GM06990 (cell line): ENCODE data around the gene CEP95.

Source experiments
- DNase-seq: peaks from one replicate; pipeline ENCODE4 v3.0.0-alpha.2; 2011; ENCODE audit not compliant: insufficient read length; ENCODE audit errors: extremely low read depth
- H3K27me3 ChIP-seq: replicated peaks from 2 replicates; pipeline ENCODE4 v1.6.0; 2011; ENCODE audit warnings: low read length; ENCODE audit not compliant: control insufficient read depth, insufficient read depth
- H3K36me3 ChIP-seq: 2 replicates; pipeline ENCODE4 v1.5.1; 2011; ENCODE audit warnings: low read length; ENCODE audit not compliant: control insufficient read depth, insufficient read depth
- H3K4me3 ChIP-seq: replicated peaks from 2 replicates; pipeline ENCODE4 v1.5.1; 2011; ENCODE audit warnings: low read depth, mild to moderate bottlenecking, control low read depth, low read length
- CTCF ChIP-seq: IDR thresholded peaks from 2 replicates; pipeline ENCODE4 v1.5.1; 2011; ENCODE audit warnings: low read length, control low read depth, mild to moderate bottlenecking, inconsistent platforms; ENCODE audit not compliant: insufficient read depth, poor library complexity, severe bottlenecking

Gene CEP95

DNA sequence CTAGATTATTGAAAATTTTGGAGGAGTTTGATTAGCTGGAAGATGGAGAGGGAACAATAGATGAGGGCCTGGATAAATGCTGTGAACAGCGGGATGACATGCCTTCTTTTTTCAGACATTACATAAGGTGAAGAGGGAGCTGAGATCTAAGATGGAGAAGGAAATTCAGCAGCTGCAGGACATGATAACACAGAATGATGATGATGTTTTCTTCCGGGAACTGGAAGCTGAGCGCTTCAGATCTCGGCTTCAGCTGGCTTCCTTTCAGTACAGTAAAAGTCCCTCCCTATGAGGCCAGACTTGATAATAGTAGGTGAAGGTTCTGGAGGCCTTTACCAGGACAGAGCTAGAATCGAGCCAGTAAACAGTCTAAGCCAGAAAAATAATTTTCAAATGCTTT lies 30.7 kb downstream of the CEP95 start:
- DNase-seq = no peak
- Histone ChIP-seq H3K27me3 (no peaks in the 10 kb centered on the region), H3K36me3 (peaks cover 21% of the 10 kb centered on the region), H3K4me3 (no peak overlapping the region)
- no peak for TF ChIP-seq CTCF

DNA sequence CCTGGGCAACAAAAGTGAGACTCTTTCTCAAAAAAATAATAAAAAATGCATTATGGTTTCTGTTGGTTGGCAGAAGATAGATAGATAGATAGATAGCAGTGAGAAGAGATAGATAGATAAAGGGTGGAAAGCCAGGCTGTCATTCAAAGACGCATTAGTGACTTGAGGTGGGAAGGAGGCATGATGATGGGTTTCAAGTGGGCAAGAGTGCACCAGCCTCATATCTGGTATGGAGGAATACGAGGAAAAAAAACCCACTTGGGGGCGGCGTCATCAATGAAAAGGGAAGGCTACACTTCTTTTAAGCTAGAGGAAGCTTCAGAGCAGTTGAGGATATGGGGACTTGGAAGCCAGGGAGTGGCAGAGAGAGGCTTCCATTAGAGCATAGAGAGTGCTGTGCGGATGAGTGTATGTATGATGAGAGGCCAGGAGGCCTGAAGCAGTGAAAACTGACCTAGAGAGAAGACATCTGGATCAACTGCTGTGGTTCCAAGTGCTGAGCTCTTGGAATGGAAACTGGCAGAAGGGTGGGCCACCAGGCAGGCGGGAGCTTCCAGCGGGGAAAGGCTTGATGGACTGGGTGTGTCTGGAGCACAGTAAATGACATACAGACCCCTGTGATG lies 31.8 kb downstream of the CEP95 start:
- peaks cover 21% of the 10 kb centered on the region for H3K36me3 ChIP-seq
- no peak for TF ChIP-seq CTCF
- DNase-seq = no peak

GRCh38 chr17:64540118-64540776 lies 33.5 kb downstream of the CEP95 start:
- TF ChIP-seq CTCF = no peak
- no peak for DNase-seq
- H3K27me3 ChIP-seq = no peaks in the 10 kb centered on the region
- peaks cover 13% of the 10 kb centered on the region for H3K36me3 ChIP-seq
- no peak overlapping the region for H3K4me3 ChIP-seq

More for the DNA sequence above, 31.8 kb downstream of the CEP95 start:
- Histone ChIP-seq H3K4me3 (no peak overlapping the region), H3K27me3 (no peaks in the 10 kb centered on the region)

DNA sequence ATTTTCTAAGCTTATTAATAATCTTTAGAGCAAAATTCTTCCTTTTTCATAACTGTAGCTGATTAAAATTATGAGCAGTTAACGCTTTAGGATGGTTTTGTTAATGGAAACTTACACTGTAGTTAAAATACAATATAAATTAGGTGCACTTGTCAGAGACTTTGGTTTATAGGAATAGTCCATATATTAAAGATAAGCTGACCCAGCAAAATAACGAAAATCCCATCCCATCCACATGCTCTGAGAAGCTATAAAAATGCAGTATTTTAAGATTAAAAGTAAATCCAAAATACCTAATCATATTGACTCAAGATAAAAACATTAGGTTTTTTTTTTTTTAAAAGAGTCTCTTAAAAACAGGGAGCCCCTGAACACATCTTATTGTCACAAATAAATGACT lies 38.0 kb downstream of the CEP95 start:
- H3K4me3 ChIP-seq = no peak overlapping the region
- DNase-seq = no peak
- H3K27me3 ChIP-seq = no peaks in the 10 kb centered on the region
- H3K36me3 ChIP-seq = peaks cover 4% of the 10 kb centered on the region; the same call in 1 of the 2 replicates
- no peak for TF ChIP-seq CTCF

DNA sequence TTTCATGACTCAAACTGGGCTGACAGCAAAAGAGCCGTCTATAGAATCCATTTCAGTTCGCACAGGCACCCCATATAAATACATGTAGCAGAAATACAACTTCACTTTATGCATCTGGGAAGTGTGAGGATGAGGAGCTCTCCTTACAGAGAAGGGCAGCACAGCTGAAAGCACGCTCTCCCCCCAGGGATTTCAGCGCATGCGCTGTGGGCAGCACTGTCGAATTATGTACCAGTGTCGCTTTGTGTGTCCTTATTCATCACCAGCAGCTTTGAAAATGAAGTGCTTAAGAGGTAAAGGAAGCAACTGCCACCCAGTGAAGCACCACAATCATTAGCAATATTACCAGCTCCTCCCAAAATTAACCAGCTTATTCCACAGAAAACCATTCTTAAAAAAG lies 39.9 kb downstream of the CEP95 start:
- no peak for TF ChIP-seq CTCF

More for the DNA sequence above, 39.9 kb downstream of the CEP95 start:
- Histone ChIP-seq H3K4me3 (no peak overlapping the region), H3K36me3 (peaks cover 2% of the 10 kb centered on the region; the same call in 1 of the 2 replicates), H3K27me3 (no peaks in the 10 kb centered on the region)
- no peak for DNase-seq
